Raji (cell line): ENCODE data around the gene SLC9A2.

Experiments used
- POLR2A ChIP-seq: IDR thresholded peaks from 2 replicates; pipeline ENCODE4 v1.6.1; 2011; ENCODE audit warnings: low read depth, low read length, control low read depth; ENCODE audit not compliant: insufficient read depth

Gene SLC9A2

GRCh38 chr2:102686479-102687439 lies 67.4 kb downstream of the SLC9A2 start:
- TF ChIP-seq POLR2A, result no peak

GRCh38 chr2:102690012-102690411 lies 70.7 kb downstream of the SLC9A2 start:
- no peak for TF ChIP-seq POLR2A

- TF ChIP-seq POLR2A, result no peak
Observed at GRCh38 chr2:102696463-102696862, 77.1 kb downstream of the SLC9A2 start.

- no peak for TF ChIP-seq POLR2A
Observed at GRCh38 chr2:102698369-102699111, 79.2 kb downstream of the SLC9A2 start.

- TF ChIP-seq POLR2A, result no peak
Observed at GRCh38 chr2:102703305-102703704, 84.0 kb downstream of the SLC9A2 start.

GRCh38 chr2:102703748-102704147 lies 84.4 kb downstream of the SLC9A2 start:
- TF ChIP-seq POLR2A, result no peak

GRCh38 chr2:102704531-102704930 lies 85.2 kb downstream of the SLC9A2 start:
- no peak for TF ChIP-seq POLR2A

- no peak for TF ChIP-seq POLR2A
Observed at GRCh38 chr2:102707796-102708695, 88.7 kb downstream of the SLC9A2 start.

GRCh38 chr2:102708847-102709559 lies 89.7 kb downstream of the SLC9A2 start:
- TF ChIP-seq POLR2A, result no peak

GRCh38 chr2:102717308-102718018 lies 98.1 kb downstream of the SLC9A2 start:
- TF ChIP-seq POLR2A, result no peak

- no peak for TF ChIP-seq POLR2A
Observed at GRCh38 chr2:102718387-102719316, 99.3 kb downstream of the SLC9A2 start.

GRCh38 chr2:102724016-102724490 lies 104.7 kb downstream of the SLC9A2 start:
- TF ChIP-seq POLR2A, result no peak

- no peak for TF ChIP-seq POLR2A
Observed at GRCh38 chr2:102724553-102724952, 105.2 kb downstream of the SLC9A2 start.
